OCI-LY3 (cell line): ENCODE results near the gene WWC1.

Experiments used
- CTCF ChIP-seq: fragments of 200-600, 300-600 bp; sonication (generic); IDR thresholded peaks from 2 replicates; pipeline ENCODE4 v1.5.1; 2014; ENCODE audit warnings: antibody characterized with exemption, low read length, low read depth
- EZH2phosphoT487 ChIP-seq: fragments of 200-600 bp; shearing (Covaris generic); IDR thresholded peaks from 2 replicates; pipeline ENCODE4 v1.6.1; 2018; ENCODE audit warnings: antibody characterized with exemption, mixed run types, low read depth

GRCh38 chr5:168375214-168375613, 83.8 kb downstream of the WWC1 start:
- TF ChIP-seq CTCF (no peak), EZH2phosphoT487 (no peak)
